Panc1 (cell line): ENCODE results near the gene LTBP2.

Experiments
- POLR2AphosphoS5 ChIP-seq: IDR thresholded peaks from 2 replicates; pipeline ENCODE4 v1.6.1; 2012; ENCODE audit warnings: mild to moderate bottlenecking, low read depth, low read length, moderate library complexity
- SIN3A ChIP-seq: IDR thresholded peaks from 2 replicates; pipeline ENCODE4 v1.6.1; 2012; ENCODE audit warnings: low read depth, mild to moderate bottlenecking, low read length, moderate library complexity, borderline replicate concordance; ENCODE audit not compliant: insufficient read depth
- TCF7L2 ChIP-seq: IDR thresholded peaks from 2 replicates; pipeline ENCODE4 v1.6.1; 2011; ENCODE audit warnings: mild to moderate bottlenecking, low read depth, low read length, inconsistent platforms
- TF ChIP-seq, protein P1 (sequence below): fragments of 450-650 bp; IDR thresholded peaks from 2 replicates; pipeline ENCODE4 v1.5.1; 2017; ENCODE audit warnings: mild to moderate bottlenecking
- TF ChIP-seq, protein P2 (sequence below), 2 experiments: IDR thresholded peaks; 2 replicates each; pipeline ENCODE4 v1.6.1; 2011 to 2012; ENCODE audit warnings: low read depth in 2 of 2, control low read depth in 1 of 2, low read length in 1 of 2, mild to moderate bottlenecking in 1 of 2, moderate library complexity in 1 of 2; ENCODE audit not compliant: insufficient read depth in 1 of 2

DNA sequence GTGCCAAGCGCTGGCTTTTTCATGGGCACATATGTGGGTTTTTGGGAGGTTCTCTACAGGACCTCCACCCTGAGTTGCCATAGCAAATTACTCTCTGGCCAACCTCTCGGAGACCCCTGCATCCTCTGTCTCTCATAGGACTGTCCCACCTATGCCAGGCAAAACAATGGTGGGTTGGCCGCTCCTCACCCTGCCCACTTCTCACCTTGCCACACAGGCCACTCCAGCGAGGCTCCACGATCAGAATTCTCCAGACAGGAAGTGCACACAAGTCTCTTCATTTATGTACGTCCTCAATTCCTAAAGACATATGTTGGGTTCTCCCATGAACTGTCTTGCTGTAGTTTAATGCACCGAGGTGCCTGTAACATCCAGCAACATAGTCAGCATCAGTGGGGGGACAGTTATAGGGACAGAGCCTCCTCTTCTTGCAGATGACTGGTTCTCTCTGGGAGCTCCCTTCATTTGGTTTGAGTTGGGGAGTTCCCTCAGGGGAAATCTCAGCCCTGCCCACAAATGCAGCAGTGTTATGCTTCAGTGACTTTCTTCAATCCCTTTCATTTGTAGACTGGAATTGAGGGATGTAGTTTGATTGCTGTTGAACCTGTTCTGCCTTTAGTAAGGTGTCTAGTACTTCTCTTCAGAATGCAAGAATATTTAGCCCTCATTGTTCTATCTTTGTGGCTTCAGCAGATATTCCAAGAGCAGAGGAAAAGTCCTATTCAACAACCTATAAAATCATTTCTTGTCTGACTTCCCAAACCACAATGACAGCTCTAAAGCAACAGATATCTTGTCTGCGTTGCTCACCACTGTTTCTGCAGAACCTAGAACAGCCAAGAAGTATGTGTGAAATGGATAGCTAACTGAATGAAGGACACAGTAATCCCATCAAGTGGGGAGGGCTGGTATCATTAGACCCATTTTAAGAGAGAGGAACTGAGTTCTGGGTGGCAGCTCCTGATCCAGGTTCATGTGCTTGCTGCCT lies 2.8 kb upstream of the LTBP2 start:
- TF ChIP-seq, protein P1, sequence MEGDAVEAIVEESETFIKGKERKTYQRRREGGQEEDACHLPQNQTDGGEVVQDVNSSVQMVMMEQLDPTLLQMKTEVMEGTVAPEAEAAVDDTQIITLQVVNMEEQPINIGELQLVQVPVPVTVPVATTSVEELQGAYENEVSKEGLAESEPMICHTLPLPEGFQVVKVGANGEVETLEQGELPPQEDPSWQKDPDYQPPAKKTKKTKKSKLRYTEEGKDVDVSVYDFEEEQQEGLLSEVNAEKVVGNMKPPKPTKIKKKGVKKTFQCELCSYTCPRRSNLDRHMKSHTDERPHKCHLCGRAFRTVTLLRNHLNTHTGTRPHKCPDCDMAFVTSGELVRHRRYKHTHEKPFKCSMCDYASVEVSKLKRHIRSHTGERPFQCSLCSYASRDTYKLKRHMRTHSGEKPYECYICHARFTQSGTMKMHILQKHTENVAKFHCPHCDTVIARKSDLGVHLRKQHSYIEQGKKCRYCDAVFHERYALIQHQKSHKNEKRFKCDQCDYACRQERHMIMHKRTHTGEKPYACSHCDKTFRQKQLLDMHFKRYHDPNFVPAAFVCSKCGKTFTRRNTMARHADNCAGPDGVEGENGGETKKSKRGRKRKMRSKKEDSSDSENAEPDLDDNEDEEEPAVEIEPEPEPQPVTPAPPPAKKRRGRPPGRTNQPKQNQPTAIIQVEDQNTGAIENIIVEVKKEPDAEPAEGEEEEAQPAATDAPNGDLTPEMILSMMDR = no peak
- TF ChIP-seq POLR2AphosphoS5 = no peak
- no peak for TF ChIP-seq SIN3A
- TF ChIP-seq, protein P2, sequence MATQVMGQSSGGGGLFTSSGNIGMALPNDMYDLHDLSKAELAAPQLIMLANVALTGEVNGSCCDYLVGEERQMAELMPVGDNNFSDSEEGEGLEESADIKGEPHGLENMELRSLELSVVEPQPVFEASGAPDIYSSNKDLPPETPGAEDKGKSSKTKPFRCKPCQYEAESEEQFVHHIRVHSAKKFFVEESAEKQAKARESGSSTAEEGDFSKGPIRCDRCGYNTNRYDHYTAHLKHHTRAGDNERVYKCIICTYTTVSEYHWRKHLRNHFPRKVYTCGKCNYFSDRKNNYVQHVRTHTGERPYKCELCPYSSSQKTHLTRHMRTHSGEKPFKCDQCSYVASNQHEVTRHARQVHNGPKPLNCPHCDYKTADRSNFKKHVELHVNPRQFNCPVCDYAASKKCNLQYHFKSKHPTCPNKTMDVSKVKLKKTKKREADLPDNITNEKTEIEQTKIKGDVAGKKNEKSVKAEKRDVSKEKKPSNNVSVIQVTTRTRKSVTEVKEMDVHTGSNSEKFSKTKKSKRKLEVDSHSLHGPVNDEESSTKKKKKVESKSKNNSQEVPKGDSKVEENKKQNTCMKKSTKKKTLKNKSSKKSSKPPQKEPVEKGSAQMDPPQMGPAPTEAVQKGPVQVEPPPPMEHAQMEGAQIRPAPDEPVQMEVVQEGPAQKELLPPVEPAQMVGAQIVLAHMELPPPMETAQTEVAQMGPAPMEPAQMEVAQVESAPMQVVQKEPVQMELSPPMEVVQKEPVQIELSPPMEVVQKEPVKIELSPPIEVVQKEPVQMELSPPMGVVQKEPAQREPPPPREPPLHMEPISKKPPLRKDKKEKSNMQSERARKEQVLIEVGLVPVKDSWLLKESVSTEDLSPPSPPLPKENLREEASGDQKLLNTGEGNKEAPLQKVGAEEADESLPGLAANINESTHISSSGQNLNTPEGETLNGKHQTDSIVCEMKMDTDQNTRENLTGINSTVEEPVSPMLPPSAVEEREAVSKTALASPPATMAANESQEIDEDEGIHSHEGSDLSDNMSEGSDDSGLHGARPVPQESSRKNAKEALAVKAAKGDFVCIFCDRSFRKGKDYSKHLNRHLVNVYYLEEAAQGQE (IDR thresholded peaks at IDR 0.05; ENCODE audit: insufficient read depth in 1 of 2, low read depth in 2 of 2, low read length in 1 of 2) = no peak
- TF ChIP-seq TCF7L2 = no peak
